HepG2 (cell line): ENCODE measurements around the gene CCL17. TPM values are rescaled to one million over a fixed set of nuclear protein-coding genes. Genes with fewer than 3 reads are reported as not detected.

Source experiments
- ARID5B ChIP-seq: IDR thresholded peaks from 2 replicates; pipeline ENCODE4 v1.4.0; 2020; ENCODE audit warnings: mild to moderate bottlenecking, missing genetic modification reagents
- CC2D1A ChIP-seq: sonication (generic); formaldehyde crosslinking; IDR thresholded peaks from 2 replicates; pipeline ENCODE4 v1.8.1; 2023; ENCODE audit warnings: mild to moderate bottlenecking, missing genetic modification reagents
- FOXP1 ChIP-seq, 2 experiments: fragments of 450-650 bp in 1 of 2; IDR thresholded peaks; 2 replicates each; pipeline ENCODE4 v1.6.1; 2017 to 2018; ENCODE audit warnings: antibody characterized with exemption in 1 of 2
- GABPB1 ChIP-seq: IDR thresholded peaks from 2 replicates; pipeline ENCODE4 v1.6.1; 2016; ENCODE audit warnings: mild to moderate bottlenecking, missing genetic modification reagents, moderate library complexity, missing compliant biosample characterization
- PRDM15 ChIP-seq: sonication (generic); formaldehyde crosslinking; IDR thresholded peaks from 2 replicates; pipeline ENCODE4 v1.4.0; 2020; ENCODE audit warnings: missing genetic modification reagents
- SALL1 ChIP-seq: sonication (generic); formaldehyde crosslinking; IDR thresholded peaks from 2 replicates; pipeline ENCODE4 v1.8.0; 2022; ENCODE audit warnings: mild to moderate bottlenecking, missing genetic modification reagents
- SYNCRIP ChIP-seq: fragments of 200-400 bp; formaldehyde crosslinking; IDR thresholded peaks from 2 replicates; pipeline ENCODE4 v1.6.1; 2018; ENCODE audit warnings: mild to moderate bottlenecking, low read depth, low read length; ENCODE audit not compliant: insufficient read depth
- THRA ChIP-seq: sonication (generic); formaldehyde crosslinking; IDR thresholded peaks from 2 replicates; pipeline ENCODE4 v1.4.0; 2020; ENCODE audit warnings: missing genetic modification reagents, borderline replicate concordance
- ZNF276 ChIP-seq: sonication (generic); formaldehyde crosslinking; IDR thresholded peaks from 2 replicates; pipeline ENCODE4 v1.4.0; 2020; ENCODE audit warnings: mild to moderate bottlenecking, low read depth, missing genetic modification reagents
- ZNF350 ChIP-seq: sonication (generic); formaldehyde crosslinking; IDR thresholded peaks from 2 replicates; pipeline ENCODE4 v1.4.0; 2020; ENCODE audit warnings: mild to moderate bottlenecking, low read depth, missing genetic modification reagents, borderline replicate concordance
- ZNF607 ChIP-seq: sonication (generic); formaldehyde crosslinking; IDR thresholded peaks from 2 replicates; pipeline ENCODE4 v1.5.1; 2020; ENCODE audit warnings: missing genetic modification reagents, mild to moderate bottlenecking, borderline replicate concordance
- ZNF772 ChIP-seq: sonication (generic); formaldehyde crosslinking; IDR thresholded peaks from 2 replicates; pipeline ENCODE4 v1.5.0; 2020; ENCODE audit warnings: mild to moderate bottlenecking, missing genetic modification reagents
- ZNF776 ChIP-seq: sonication (generic); formaldehyde crosslinking; IDR thresholded peaks from 2 replicates; pipeline ENCODE4 v1.4.0; 2020; ENCODE audit warnings: mild to moderate bottlenecking, missing genetic modification reagents
- ZNF784 ChIP-seq: sonication (generic); formaldehyde crosslinking; IDR thresholded peaks from 2 replicates; pipeline ENCODE4 v1.5.1; 2020; ENCODE audit warnings: missing genetic modification reagents, mild to moderate bottlenecking, borderline replicate concordance
- polyA plus RNA-seq, 8 experiments: library from polyadenylated mRNA; depleted of rRNA in 3 of 8; stranded (reverse) in 7 of 8; unstranded in 1 of 8; fragments of >200 nt; fragmentation: Illumina TruSeq in 4 of 8; extraction: Trizol in 4 of 8; gene quantifications; 2 replicates each; pipeline versions ENCODE4 v1.2.1 to v1.2.3, GENCODE V29; 2011 to 2016; ENCODE audit warnings: low read depth in 4 of 8, missing spikeins in 1 of 8, mixed read lengths in 1 of 8; ENCODE audit not compliant: insufficient read depth in 1 of 8
- total RNA-seq, 5 experiments: library from RNA; depleted of rRNA; stranded (reverse); fragments of >200 nt; fragmentation: Illumina TruSeq; extraction: Trizol; gene quantifications; 2 replicates each; pipeline ENCODE4 v1.2.3, GENCODE V29; 2016; ENCODE audit warnings: low read depth in 1 of 5

CCL17 gene
- total and polyA plus RNA-seq, 2 of the 13 experiments (the other 11 are each of a cell fraction or from before 2014, with no cell fraction given): not detected

GRCh38 chr16:57422026-57422944 is 17.7 kb downstream of the CCL17 start (continued):
- TF ChIP-seq ZNF776 (no peak), ZNF350 (CRISPR knock-in tag) (no peak), THRA (CRISPR knock-in tag) (no peak), CC2D1A (no peak), ZNF772 (CRISPR knock-in tag) (peak; percentile 79; the same call in 1 of the 2 replicates), SALL1 (CRISPR knock-in tag) (no peak), ZNF607 (CRISPR knock-in tag) (no peak), ZNF784 (CRISPR knock-in tag) (no peak), GABPB1 (CRISPR knock-in tag) (peak; percentile 53; the same call in 1 of the 2 replicates), ZNF276 (CRISPR knock-in tag) (no peak), FOXP1 (IDR thresholded peaks at IDR 0.05) (no peak), FOXP1 (CRISPR knock-in tag; IDR thresholded peaks at IDR 0.05) (no peak), ARID5B (CRISPR knock-in tag) (0 out of 2 replicates have a peak, but pooled peaks have one; percentile 37), PRDM15 (CRISPR knock-in tag) (peak; percentile 43; the same call in 1 of the 2 replicates), SYNCRIP (no peak)
